Putamen (tissue), 1 donor: ENCODE measurements around the gene WASL.
"Not testable (repeated sequence)": the region's sequence is repeated elsewhere in the genome, so short reads cannot be mapped to it uniquely, and the experiment has no call there.

Experiments used
- DNase-seq: peaks from one replicate; pipeline ENCODE4 v3.0.0-alpha.2; 2016; ENCODE audit warnings: low spot score

WASL gene

GRCh38 chr7:123658023-123658422 is 90.8 kb downstream of the WASL start:
- no peak for DNase-seq

GRCh38 chr7:123657304-123657685 is 91.5 kb downstream of the WASL start:
- DNase-seq: no peak

GRCh38 chr7:123656544-123657303 is 92.1 kb downstream of the WASL start:
- DNase-seq: no peak

GRCh38 chr7:123655614-123656013 is 93.2 kb downstream of the WASL start, which contains the start of gene LMOD2:
LMOD2 (plus strand) TSS chr7:123655866; CDS start chr7:123655964, 98 bp downstream.
- DNase-seq: no peak

- no peak for DNase-seq
Measured at GRCh38 chr7:123653162-123653561, 95.6 kb downstream of the WASL start.

- no peak for DNase-seq
Measured at GRCh38 chr7:123652406-123652805, 96.4 kb downstream of the WASL start.

GRCh38 chr7:123650595-123650994 is 98.2 kb downstream of the WASL start:
- no peak for DNase-seq

- no peak for DNase-seq
Measured at GRCh38 chr7:123649964-123650363, 98.8 kb downstream of the WASL start.

- no peak for DNase-seq
Measured at GRCh38 chr7:123647106-123647730, 101.6 kb downstream of the WASL start.

GRCh38 chr7:123645516-123645915 is 103.3 kb downstream of the WASL start:
- no peak for DNase-seq

- DNase-seq: no peak
Measured at GRCh38 chr7:123643495-123644441, 105.0 kb downstream of the WASL start.

- no peak for DNase-seq
Measured at GRCh38 chr7:123641901-123642300, 106.9 kb downstream of the WASL start.

GRCh38 chr7:123640583-123640982 is 108.2 kb downstream of the WASL start:
- DNase-seq: no peak

GRCh38 chr7:123639631-123640030 is 109.2 kb downstream of the WASL start:
- DNase-seq: no peak

- no peak for DNase-seq
Measured at GRCh38 chr7:123637878-123638277, 110.9 kb downstream of the WASL start.

- DNase-seq: no peak
Measured at GRCh38 chr7:123637203-123637602, 111.6 kb downstream of the WASL start.

GRCh38 chr7:123635551-123636359 is 113.0 kb downstream of the WASL start:
- DNase-seq: no peak

GRCh38 chr7:123634011-123634573 is 114.7 kb downstream of the WASL start:
- DNase-seq: not testable (repeated sequence)

GRCh38 chr7:123633553-123633952 is 115.2 kb downstream of the WASL start:
- DNase-seq: no peak

- no peak for DNase-seq
Measured at GRCh38 chr7:123632808-123633207, 116.0 kb downstream of the WASL start.
